Endothelial cell of umbilical vein (primary cell): ENCODE measurements around the gene TMEM229B. TPM values are rescaled to one million over a fixed set of nuclear protein-coding genes. Genes with fewer than 3 reads are reported as not detected.
"Not testable (repeated sequence)": the region's sequence is repeated elsewhere in the genome, so short reads cannot be mapped to it uniquely, and the experiment has no call there.

ENCODE experiments used
- BruUV-seq: library from RNA; stranded (reverse); fragments of 400-500 nt; replicated peaks from 2 replicates; lab custom pipeline; 2021; lab: Mats Ljungman, UMichigan
- CTCF ChIA-PET: fragments of 300-600, 350-600 bp; sonication (Branson Sonifier 250); formaldehyde crosslinking; loops from one replicate; lab custom pipeline; 2021; ENCODE audit warnings: antibody characterized with exemption, inconsistent platforms; lab: Charles Lee
- POLR2A ChIA-PET: fragments of 300-600, 350-600 bp; sonication (Branson Sonifier 250); formaldehyde crosslinking; loops from one replicate; lab custom pipeline; 2021; ENCODE audit warnings: antibody characterized with exemption, inconsistent platforms; lab: Charles Lee
- DNase-seq: peaks from one replicate; pipeline ENCODE4 v3.0.0-alpha.2; 2011; ENCODE audit warnings: low read depth, low spot score
- FAIRE-seq: peaks from 2 replicates; lab custom pipeline; 2011; peaks lifted over from hg19 to GRCh38; lab: Jason Lieb, UNC
- H2AFZ ChIP-seq: 2 replicates; pipeline ENCODE4 v1.6.0; 2012; ENCODE audit warnings: low read depth, low read length, control low read depth, inconsistent platforms
- H3K27ac ChIP-seq: 2 replicates; pipeline ENCODE4 v1.5.1; 2011; ENCODE audit warnings: low read depth, mild to moderate bottlenecking, control low read depth, low read length, moderate library complexity; ENCODE audit not compliant: insufficient read depth
- H3K27me3 ChIP-seq, 2 experiments: 2 replicates each; pipeline versions ENCODE4 v1.6.0 to v1.6.1; 2011; ENCODE audit warnings: low read length in 2 of 2, mixed read lengths in 1 of 2; ENCODE audit not compliant: control insufficient read depth in 2 of 2, insufficient read depth in 2 of 2
- H3K36me3 ChIP-seq, 2 experiments: 2 replicates in 1 of 2; 3 replicates in 1 of 2; pipeline ENCODE4 v1.5.1; 2011; ENCODE audit warnings: low read length in 2 of 2, mild to moderate bottlenecking in 1 of 2, moderate library complexity in 1 of 2; ENCODE audit not compliant: control insufficient read depth in 2 of 2, insufficient read depth in 2 of 2; ENCODE audit errors: extremely low read depth in 1 of 2
- H3K4me1 ChIP-seq: 3 replicates; pipeline ENCODE4 v1.5.1; 2011; ENCODE audit warnings: mild to moderate bottlenecking, low read length; ENCODE audit not compliant: control insufficient read depth, insufficient read depth; ENCODE audit errors: extremely low read depth
- H3K4me2 ChIP-seq: 2 replicates; pipeline ENCODE4 v1.6.1; 2011; ENCODE audit warnings: low read length, control low read depth, mixed read lengths; ENCODE audit not compliant: insufficient read depth
- H3K4me3 ChIP-seq, 3 experiments: fragments of 200-600 bp in 1 of 3; sonication (generic), shearing (Covaris generic) in 1 of 3; replicated peaks in 1 of 3; 2 replicates each; pipeline ENCODE4 v1.5.1; 2011 to 2016; ENCODE audit warnings: control low read depth in 3 of 3, low read length in 3 of 3, mild to moderate bottlenecking in 2 of 3, inconsistent platforms in 1 of 3, low read depth in 1 of 3, moderate library complexity in 1 of 3; ENCODE audit not compliant: insufficient read depth in 1 of 3
- H3K79me2 ChIP-seq: 2 replicates; pipeline ENCODE4 v1.6.0; 2012; ENCODE audit warnings: low read length, inconsistent platforms; ENCODE audit not compliant: control insufficient read depth, insufficient read depth
- H3K9ac ChIP-seq: replicated peaks from 2 replicates; pipeline ENCODE3; 2011; ENCODE audit warnings: low read length, control low read depth; ENCODE audit not compliant: insufficient read depth; ENCODE audit errors: extremely low read depth
- H3K9me1 ChIP-seq: replicated peaks from 3 replicates; pipeline ENCODE4 v1.6.0; 2011; ENCODE audit warnings: mild to moderate bottlenecking, low read length; ENCODE audit not compliant: control insufficient read depth, insufficient read depth; ENCODE audit errors: extremely low read depth
- H3K9me3 ChIP-seq: replicated peaks from 2 replicates; pipeline ENCODE4 v1.5.1; 2012; ENCODE audit warnings: low read length, inconsistent platforms; ENCODE audit not compliant: control insufficient read depth, insufficient read depth
- H4K20me1 ChIP-seq: replicated peaks from 2 replicates; pipeline ENCODE3; 2011; ENCODE audit warnings: mild to moderate bottlenecking, low read length; ENCODE audit not compliant: control insufficient read depth, insufficient read depth; ENCODE audit errors: extremely low read depth
- CTCF ChIP-seq, 2 donors: IDR thresholded peaks; 1 replicate in 1 of 2; 2 replicates in 1 of 2; pipeline ENCODE4 v1.5.1; 2011; ENCODE audit warnings: low read length in 2 of 2, mild to moderate bottlenecking in 2 of 2, moderate library complexity in 2 of 2, control low read depth in 1 of 2, inconsistent platforms in 1 of 2, low read depth in 1 of 2; ENCODE audit not compliant: insufficient read depth in 1 of 2; ENCODE audit errors: extremely low read depth in 1 of 2
- FOS ChIP-seq: IDR thresholded peaks from 2 replicates; pipeline ENCODE4 v1.6.1; 2011; ENCODE audit warnings: mild to moderate bottlenecking, low read length, moderate library complexity, borderline replicate concordance; ENCODE audit not compliant: insufficient read depth
- GATA2 ChIP-seq: IDR thresholded peaks from 2 replicates; pipeline ENCODE4 v1.7.0; 2011; ENCODE audit warnings: low read depth, mild to moderate bottlenecking, moderate library complexity, mixed read lengths, low read length; ENCODE audit not compliant: insufficient read length, insufficient read depth
- MAX ChIP-seq: IDR thresholded peaks from 2 replicates; pipeline ENCODE4 v1.6.1; 2011; ENCODE audit not compliant: insufficient read depth, insufficient read length
- MYC ChIP-seq: IDR thresholded peaks from one replicate; pipeline ENCODE4 v1.6.1; 2011; ENCODE audit warnings: mild to moderate bottlenecking, low read depth, low read length
- POLR2A ChIP-seq: IDR thresholded peaks from 2 replicates; pipeline ENCODE4 v1.6.1; 2012; ENCODE audit warnings: low read depth, mild to moderate bottlenecking, control low read depth, low read length
- POLR2AphosphoS5 ChIP-seq: IDR thresholded peaks from 2 replicates; pipeline ENCODE4 v1.6.1; 2012; ENCODE audit warnings: low read depth, mild to moderate bottlenecking, control low read depth, low read length, moderate library complexity; ENCODE audit not compliant: insufficient read depth
- dilution Hi-C: fragments of 300-500 bp; cut with MboI; formaldehyde crosslinking; loops from one replicate; pipeline ENCODE4 v1.15.0; 2019; ENCODE audit warnings: low sequenced_read_pairs; ENCODE audit not compliant: extremely low pct_ligation_motif_present
- intact Hi-C: fragments of 100-400 bp; cut with micrococcal nuclease; formaldehyde crosslinking; loops from one replicate; pipeline ENCODE4 v1.10.0; 2022
- polyA plus RNA-seq, 4 experiments: library from polyadenylated mRNA; depleted of rRNA in 3 of 4; stranded (reverse) in 3 of 4; unstranded in 1 of 4; fragments of >200 nt; gene quantifications; 2 replicates each; pipeline versions ENCODE4 v1.2.1 to v1.2.3, GENCODE V29; 2011 to 2012; ENCODE audit warnings: missing spikeins in 1 of 4
- total RNA-seq: library from RNA; stranded (reverse); gene quantifications from 2 replicates; pipeline ENCODE4 v1.2.3, GENCODE V29; 2021

The TMEM229B gene
- total and polyA plus RNA-seq, 2 donors (not counting 3 experiments of a cell fraction or from before 2014, with no cell fraction given): 0.03 TPM; not detected in 1

- Histone ChIP-seq H3K9me1 (no peaks in the 10 kb centered on the region), H3K4me2 (no peak overlapping the region), H3K27ac (no peak overlapping the region), H3K9ac (no peak overlapping the region), H2AFZ (no peak overlapping the region), H3K9me3 (no peaks in the 10 kb centered on the region), H3K4me3 (no peak overlapping the region), H3K27me3 (peaks cover 6 to 10% of the 10 kb centered on the region in 2 experiments), H4K20me1 (no peaks in the 10 kb centered on the region), H3K79me2 (no peaks in the 10 kb centered on the region), H3K4me1 (no peaks in the 10 kb centered on the region), H3K36me3 (no peaks in the 10 kb centered on the region)
- intact Hi-C loops (no loop called here), dilution Hi-C loops (no loop called here)
- FAIRE-seq (no peak), DNase-seq (no peak)
- no peak for TF ChIP-seq FOS
- TF ChIP-seq POLR2A: no peak
- no peak for TF ChIP-seq POLR2AphosphoS5
- TF ChIP-seq MYC: no peak
- TF ChIP-seq MAX: no peak
- TF ChIP-seq CTCF (IDR thresholded peaks at IDR 0.05; ENCODE audit: extremely low read depth in 1 of 2, insufficient read depth in 1 of 2, low read depth in 1 of 2, low read length in 2 of 2): no peak
- no peak for TF ChIP-seq GATA2
- CTCF ChIA-PET: interaction anchor here (0.6 to 1.3 kb wide), 4 partner anchors 9 to 118 kb away, joined by 3 to 5 read pairs (median 4); no protein-coding TSS in a partner anchor
- POLR2A ChIA-PET: no interaction called here
- no TSS peak for BruUV-seq
These were observed 34.8 kb downstream of the TMEM229B start for GRCh38 chr14:67453575-67454300.

GRCh38 chr14:67451667-67452066 lies 36.9 kb downstream of the TMEM229B start:
- H3K27ac ChIP-seq, H2AFZ ChIP-seq, FAIRE-seq, POLR2A ChIA-PET, H4K20me1 ChIP-seq, H3K36me3 ChIP-seq, DNase-seq, H3K9me1 ChIP-seq, intact Hi-C loops, H3K4me3 ChIP-seq, H3K4me1 ChIP-seq, H3K9me3 ChIP-seq, H3K9ac ChIP-seq, H3K27me3 ChIP-seq, H3K79me2 ChIP-seq, dilution Hi-C loops, H3K4me2 ChIP-seq, BruUV-seq: not testable (repeated sequence)
- CTCF ChIA-PET: interaction anchor here (1.7 kb wide), 1 partner anchor 119 kb away, joined by 5 read pairs; no protein-coding TSS in a partner anchor
